Fibroblast of skin of right quadriceps (primary cell): ENCODE results near the gene MUC5B.
"Not testable (repeated sequence)": the region's sequence is repeated elsewhere in the genome, so short reads cannot be mapped to it uniquely, and the experiment has no call there.

ENCODE experiments used
- DNase-seq: peaks from one replicate; pipeline ENCODE4 v3.0.0-alpha.2; 2013

The MUC5B gene, protein sequence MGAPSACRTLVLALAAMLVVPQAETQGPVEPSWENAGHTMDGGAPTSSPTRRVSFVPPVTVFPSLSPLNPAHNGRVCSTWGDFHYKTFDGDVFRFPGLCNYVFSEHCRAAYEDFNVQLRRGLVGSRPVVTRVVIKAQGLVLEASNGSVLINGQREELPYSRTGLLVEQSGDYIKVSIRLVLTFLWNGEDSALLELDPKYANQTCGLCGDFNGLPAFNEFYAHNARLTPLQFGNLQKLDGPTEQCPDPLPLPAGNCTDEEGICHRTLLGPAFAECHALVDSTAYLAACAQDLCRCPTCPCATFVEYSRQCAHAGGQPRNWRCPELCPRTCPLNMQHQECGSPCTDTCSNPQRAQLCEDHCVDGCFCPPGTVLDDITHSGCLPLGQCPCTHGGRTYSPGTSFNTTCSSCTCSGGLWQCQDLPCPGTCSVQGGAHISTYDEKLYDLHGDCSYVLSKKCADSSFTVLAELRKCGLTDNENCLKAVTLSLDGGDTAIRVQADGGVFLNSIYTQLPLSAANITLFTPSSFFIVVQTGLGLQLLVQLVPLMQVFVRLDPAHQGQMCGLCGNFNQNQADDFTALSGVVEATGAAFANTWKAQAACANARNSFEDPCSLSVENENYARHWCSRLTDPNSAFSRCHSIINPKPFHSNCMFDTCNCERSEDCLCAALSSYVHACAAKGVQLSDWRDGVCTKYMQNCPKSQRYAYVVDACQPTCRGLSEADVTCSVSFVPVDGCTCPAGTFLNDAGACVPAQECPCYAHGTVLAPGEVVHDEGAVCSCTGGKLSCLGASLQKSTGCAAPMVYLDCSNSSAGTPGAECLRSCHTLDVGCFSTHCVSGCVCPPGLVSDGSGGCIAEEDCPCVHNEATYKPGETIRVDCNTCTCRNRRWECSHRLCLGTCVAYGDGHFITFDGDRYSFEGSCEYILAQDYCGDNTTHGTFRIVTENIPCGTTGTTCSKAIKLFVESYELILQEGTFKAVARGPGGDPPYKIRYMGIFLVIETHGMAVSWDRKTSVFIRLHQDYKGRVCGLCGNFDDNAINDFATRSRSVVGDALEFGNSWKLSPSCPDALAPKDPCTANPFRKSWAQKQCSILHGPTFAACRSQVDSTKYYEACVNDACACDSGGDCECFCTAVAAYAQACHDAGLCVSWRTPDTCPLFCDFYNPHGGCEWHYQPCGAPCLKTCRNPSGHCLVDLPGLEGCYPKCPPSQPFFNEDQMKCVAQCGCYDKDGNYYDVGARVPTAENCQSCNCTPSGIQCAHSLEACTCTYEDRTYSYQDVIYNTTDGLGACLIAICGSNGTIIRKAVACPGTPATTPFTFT (N-terminal part only)

DNA sequence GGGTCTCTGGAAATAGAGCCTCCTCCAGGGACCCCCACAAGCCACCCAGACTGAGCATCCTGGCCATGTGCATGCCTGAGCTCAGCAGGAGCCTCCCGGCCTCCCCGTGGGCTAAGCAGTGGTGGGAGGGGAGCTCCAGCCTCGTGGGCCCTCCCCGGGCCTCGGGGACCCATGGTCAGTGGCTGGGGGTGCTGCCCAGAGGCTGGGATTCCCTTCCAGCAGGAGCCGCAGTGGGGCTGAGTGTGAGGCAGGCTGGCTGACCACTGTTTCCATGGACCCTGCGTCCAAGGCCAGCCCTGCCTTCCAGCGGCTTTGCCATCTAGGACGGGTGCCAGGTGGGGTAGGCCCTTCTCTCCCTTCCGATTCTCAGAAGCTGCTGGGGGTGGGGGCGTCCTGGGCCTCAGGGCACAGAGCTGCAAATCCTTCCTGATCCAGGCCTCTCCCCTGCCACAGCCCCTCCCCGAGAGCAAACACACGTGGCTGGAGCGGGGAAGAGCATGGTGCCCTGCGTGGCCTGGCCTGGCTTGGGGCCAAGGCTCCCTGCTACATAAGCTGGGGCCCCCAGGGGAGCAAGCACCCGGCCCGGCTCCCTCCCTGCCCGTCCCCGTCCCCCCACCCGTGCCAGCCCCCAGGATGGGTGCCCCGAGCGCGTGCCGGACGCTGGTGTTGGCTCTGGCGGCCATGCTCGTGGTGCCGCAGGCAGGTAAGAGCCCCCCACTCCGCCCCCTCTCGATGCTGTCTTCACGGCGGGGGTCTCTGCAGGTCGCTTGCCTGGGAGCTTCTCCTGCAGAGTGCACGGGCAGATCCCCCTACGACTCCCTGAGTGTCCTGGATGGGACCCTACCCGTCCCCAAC is at the start of gene MUC5B:
Gene MUC5B (plus strand): TSS at position 576 of the 855 bp plus-strand sequence. CDS start 58 bp downstream, at position 634.
- no peak for DNase-seq

DNA sequence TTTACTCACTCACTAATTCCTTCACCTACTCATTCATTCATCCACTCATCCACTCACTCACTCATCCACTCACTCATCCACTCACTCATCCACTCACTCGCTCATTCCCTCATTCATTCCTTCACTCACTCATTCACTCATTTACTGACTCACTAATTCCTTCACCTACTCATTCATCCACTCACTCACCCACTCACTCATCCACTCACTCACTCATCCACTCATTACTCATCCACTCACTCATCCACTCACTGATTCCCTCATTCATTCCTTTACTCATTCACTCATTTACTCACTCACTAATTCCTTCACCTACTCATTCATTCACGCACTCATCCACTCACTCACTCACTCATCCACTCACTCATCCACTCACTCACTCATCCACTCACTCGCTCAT is 49.5 kb upstream of the MUC5B start:
- not testable (repeated sequence) for DNase-seq

DNA sequence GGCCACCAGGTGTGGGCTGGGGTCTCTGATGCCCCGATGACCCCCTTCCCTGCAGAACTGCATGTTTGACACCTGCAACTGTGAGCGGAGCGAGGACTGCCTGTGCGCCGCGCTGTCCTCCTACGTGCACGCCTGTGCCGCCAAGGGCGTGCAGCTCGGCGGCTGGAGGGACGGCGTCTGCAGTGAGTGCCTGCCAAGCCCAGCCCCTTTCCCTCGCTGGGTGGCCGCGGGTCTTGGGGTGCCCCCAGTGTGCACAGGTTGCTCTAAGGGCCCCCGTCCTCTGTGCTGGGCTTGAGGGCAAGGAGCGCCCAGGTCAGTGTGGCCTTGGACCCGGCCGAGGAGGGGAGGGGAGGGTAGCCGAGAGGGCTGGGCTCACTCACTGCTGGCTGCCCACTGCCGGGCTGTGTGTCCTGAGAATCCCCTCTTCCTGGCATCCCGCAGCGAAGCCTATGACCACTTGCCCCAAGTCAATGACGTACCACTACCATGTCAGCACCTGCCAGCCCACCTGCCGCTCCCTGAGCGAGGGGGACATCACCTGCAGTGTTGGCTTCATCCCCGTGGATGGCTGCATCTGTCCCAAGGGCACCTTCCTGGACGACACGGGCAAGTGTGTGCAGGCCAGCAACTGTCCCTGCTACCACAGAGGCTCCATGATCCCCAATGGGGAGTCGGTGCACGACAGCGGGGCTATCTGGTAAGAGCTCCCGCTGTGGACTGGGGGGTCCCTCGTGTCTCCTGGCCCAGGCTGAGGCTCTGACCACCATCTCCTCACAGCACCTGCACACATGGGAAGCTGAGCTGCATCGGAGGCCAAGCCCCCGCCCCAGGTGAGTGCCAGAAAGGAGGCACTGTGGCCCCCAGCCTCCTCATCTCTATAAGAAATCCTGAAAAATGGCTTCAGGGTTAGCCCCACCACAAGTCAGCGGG is 48.2 kb upstream of the MUC5B start:
- no peak for DNase-seq

DNA sequence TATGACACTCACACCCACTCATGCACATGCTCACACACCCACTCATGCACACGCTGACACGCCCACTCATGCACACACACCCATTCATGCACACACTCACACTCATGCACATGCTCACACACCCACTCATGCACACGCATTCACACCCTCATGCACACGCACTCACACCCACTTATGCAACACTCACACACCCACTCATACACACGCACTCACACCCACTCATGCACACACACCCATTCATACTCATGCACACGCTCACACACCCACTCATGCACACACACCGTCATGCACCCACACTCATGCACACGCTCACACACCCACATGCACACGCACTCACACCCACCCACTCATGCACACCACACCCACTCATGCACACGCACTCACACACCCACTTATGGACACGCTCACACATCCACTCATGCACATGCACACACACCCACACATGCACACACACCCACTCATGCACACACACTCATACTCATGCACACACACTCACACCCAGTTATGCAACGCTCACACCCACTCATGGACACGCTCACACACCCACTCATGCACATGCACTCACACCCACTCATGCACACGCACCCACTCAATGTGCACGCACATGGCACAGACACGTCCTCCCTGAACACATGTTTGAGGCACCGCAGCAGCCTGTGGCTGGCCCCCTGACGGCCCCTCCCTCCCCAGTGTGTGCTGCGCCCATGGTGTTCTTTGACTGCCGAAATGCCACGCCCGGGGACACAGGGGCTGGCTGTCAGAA is 47.2 kb upstream of the MUC5B start:
- DNase-seq, result no peak

DNA sequence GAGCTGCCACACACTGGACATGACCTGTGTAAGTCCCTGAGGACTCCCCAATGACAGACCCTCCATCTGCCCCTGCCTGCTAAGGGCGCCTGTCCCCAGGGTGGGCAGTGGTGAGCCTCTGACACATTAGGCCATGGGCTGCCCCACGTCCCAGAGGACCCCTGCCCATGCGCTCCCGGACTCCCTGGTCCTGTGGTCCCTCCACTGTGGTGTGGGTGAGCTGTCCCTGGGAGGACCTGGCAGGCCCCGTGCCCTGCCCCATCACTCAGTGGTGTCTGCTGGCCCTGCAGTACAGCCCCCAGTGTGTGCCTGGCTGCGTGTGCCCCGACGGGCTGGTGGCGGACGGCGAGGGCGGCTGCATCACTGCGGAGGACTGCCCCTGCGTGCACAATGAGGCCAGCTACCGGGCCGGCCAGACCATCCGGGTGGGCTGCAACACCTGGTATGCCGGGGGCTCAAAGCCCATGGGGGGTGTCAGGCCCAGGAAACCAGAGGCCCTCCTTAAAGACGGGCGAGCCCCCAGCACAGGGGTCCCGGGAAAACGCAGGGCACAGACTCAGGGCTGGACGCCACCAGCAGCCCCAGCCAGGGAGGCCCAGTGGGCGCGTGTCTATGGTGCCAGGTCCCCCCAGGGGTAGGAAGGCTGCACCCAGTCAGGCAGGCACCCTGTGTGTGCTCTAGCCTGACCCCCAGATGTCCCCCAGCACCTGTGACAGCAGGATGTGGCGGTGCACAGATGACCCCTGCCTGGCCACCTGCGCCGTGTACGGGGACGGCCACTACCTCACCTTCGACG is 46.4 kb upstream of the MUC5B start:
- DNase-seq, result no peak

DNA sequence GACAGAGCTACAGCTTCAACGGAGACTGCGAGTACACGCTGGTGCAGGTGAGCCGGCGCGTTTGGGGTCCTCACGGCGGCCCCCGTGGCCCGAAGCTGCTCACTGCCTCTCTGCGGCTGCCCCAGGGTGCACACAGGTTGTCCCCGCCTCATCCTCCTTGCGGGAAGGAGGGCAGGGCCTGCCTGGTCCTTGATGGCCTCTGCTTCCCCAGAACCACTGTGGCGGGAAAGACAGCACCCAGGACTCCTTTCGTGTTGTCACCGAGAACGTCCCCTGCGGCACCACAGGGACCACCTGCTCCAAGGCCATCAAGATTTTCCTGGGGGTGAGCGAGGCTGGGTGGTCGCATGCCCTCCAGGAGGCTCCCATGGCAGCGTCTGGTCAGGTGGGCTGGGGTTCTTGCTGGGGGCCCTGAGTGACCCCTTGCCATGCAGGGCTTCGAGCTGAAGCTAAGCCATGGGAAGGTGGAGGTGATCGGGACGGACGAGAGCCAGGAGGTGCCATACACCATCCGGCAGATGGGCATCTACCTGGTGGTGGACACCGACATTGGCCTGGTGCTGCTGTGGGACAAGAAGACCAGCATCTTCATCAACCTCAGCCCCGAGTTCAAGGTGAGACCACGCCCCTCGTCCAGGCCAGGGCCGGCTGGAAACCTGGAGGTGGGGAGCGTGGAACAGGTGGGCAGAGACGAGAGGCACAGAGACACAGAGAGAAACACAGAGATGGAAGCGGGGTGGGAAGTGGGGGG is 45.7 kb upstream of the MUC5B start:
- DNase-seq, result no peak

DNA sequence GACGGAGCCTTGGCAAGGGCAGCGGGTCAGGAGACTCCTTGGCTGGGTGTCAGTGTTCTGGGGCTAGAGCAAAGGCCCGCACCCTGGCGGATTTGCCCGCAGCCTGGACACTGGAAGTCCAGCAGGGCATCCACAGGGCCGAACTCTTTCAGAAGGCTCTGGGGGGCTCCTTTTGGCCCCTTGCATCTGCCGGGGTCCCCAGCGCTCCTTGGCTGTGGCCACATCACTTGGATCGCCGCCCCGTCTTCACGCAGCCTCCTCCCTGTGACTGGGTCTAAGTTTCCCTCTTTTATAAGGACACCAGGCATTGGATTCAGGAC is 45.1 kb upstream of the MUC5B start:
- no peak for DNase-seq

DNA sequence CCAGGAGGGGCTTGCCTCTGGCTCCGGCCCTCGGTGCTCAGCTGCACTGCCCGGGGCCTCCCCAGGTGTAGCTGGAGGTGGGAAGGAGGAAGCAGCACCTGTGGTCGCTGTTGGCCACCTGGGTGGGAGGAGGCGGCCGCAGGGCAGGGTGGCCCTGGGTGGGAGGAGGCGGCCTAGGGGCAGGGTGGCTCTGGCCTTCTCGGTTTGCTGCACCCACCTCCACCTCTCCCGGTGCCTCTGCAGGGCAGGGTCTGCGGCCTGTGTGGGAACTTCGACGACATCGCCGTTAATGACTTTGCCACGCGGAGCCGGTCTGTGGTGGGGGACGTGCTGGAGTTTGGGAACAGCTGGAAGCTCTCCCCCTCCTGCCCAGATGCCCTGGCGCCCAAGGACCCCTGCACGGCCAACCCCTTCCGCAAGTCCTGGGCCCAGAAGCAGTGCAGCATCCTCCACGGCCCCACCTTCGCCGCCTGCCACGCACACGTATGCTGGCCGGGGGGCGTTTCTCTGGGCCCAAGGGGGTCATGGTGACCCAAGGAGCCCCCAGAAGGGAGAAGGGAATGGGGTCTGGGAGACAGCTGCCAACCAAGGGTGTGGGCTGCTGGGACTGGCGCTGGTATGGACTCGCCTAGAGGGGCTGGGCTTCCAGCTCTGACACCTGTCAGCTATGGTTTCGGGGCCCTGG is 44.5 kb upstream of the MUC5B start:
- no peak for DNase-seq

DNA sequence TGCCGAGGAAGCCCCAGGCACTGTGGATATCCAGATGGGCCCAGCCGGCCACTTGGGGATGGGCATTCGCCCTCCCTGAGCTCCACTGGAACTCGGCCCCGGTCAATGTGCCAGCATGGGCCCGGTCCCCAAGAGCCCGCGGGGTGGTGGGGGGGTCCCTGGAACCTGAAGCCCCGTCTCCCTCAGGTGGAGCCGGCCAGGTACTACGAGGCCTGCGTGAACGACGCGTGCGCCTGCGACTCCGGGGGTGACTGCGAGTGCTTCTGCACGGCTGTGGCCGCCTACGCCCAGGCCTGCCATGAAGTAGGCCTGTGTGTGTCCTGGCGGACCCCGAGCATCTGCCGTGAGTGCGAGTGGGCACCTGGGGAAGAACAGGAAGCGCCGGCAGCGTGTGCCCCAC is 44.0 kb upstream of the MUC5B start:
- DNase-seq, result no peak

DNA sequence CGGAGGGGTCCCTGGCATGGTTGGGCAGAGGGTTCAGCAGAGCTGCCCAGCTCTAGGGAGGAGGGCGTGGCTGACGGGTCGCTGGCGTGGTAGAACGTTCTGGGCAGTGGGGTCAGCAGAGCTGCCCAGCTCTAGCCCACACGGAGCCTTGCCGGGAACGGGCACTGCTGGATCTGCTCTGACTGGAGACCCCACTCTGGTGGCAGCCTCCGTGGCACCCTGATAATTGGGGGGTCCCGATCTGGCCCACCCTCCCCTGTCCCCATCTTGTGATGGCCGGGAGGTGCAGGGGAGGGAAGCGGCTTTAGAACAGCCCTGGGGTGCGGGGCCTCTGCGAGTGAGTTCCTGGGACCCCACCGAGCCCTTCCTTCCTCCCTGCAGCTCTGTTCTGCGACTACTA is 43.2 kb upstream of the MUC5B start:
- no peak for DNase-seq

DNA sequence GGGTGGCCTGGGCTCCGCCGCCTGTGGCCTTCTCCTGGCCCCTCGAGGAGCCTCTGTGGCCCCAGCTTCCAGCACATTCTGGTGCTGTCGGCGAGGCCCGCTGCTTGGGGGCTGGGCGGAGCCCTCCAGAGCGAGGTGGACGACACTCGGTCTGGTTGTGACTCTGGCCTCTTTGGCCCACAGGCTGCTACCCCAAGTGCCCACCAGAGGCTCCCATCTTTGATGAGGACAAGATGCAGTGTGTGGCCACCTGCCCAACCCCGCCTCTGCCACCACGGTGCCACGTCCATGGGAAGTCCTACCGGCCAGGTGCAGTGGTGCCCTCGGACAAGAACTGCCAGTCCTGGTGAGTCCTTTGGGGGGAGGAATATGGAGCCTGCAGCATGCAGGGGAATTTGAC is 42.7 kb upstream of the MUC5B start:
- no peak for DNase-seq

DNA sequence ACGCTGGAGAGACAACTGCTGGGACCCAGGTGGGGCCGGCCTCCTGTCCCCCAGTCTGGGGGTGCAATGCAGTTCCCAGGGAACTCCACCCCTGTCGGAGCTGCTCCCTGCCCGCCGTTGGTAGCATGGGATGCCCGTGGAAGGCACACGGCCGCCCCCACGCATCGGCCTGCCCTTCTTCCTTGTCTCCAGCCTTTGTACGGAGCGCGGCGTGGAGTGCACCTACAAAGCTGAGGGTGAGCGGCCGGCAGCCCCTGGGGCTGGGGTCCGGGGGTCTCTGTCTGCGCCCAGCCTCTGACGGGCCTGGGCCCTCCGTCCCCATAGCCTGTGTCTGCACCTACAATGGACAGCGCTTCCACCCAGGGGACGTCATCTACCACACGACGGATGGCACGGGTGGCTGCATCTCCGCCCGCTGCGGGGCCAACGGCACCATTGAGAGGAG is 41.9 kb upstream of the MUC5B start:
- no peak for DNase-seq

DNA sequence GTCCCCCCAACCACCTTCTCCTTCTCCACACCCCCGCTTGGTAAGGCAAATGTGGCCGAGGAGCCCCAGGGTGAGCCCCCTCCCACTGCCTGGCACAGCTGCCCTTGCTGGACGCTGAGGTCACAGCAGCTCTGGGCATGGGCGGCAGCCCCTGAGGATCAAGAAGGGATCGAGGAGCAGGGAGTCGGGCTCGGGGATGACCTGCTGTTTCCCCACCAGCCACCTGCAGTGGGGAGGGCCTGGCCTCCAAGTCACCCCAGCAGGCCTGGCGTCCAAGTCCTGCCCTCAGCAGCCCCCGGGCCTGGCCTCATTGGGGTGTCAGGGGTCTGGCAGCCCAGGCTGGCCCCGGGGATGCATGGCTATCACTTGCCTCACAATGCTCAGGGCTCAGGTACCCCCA is 41.4 kb upstream of the MUC5B start:
- DNase-seq, result no peak

DNA sequence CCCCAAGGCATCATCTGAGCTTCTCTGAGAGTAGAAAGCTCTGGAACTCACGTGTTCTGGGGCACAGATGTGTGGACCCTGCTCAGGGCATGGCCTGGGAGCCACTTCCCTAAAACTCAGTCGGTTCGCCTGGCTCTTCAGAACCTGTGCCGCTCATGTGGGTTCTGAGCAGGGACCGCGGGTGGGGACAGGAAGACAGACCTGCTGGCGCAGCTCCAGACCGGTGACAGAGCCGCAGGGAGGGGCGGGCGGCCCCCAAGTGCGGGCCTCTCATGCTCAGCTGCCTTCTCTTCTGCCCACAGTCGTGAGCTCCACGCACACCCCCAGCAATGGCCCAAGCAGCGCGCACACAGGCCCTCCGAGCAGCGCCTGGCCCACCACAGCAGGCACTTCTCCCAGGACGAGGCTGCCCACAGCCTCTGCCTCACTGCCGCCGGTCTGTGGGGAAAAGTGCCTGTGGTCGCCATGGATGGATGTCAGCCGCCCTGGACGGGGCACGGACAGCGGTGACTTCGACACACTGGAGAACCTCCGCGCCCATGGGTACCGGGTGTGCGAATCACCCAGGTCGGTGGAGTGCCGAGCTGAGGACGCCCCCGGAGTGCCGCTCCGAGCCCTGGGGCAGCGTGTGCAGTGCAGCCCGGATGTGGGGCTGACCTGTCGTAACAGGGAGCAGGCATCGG is 40.9 kb upstream of the MUC5B start:
- DNase-seq, result no peak

DNA sequence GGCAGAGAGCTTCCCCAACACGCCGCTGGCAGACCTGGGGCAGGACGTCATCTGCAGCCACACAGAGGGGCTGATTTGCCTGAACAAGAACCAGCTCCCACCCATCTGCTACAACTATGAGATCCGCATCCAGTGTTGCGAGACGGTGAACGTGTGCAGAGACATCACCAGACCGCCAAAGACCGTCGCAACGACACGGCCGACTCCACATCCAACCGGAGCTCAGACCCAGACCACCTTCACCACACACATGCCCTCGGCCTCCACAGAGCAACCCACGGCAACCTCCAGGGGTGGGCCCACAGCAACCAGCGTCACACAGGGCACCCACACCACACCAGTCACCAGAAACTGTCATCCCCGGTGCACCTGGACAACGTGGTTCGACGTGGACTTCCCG is 38.7 kb upstream of the MUC5B start:
- not testable (repeated sequence) for DNase-seq

DNA sequence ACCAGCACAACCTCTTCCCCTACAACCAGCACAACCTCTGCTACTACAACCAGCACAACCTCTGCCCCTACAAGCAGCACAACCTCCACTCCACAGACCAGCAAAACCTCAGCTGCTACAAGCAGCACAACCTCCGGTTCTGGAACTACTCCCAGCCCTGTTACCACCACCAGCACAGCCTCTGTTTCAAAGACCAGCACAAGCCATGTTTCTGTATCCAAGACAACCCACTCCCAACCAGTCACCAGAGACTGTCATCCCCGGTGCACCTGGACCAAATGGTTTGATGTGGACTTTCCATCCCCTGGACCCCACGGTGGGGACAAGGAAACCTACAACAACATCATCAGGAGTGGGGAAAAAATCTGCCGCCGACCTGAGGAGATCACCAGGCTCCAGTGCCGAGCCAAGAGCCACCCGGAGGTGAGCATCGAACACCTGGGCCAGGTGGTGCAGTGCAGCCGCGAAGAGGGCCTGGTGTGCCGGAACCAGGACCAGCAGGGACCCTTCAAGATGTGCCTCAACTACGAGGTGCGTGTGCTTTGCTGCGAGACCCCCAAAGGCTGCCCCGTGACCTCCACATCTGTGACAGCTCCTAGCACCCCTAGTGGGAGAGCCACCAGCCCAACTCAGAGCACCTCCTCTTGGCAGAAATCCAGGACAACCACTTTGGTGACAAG is 34.3 kb upstream of the MUC5B start:
- DNase-seq, result not testable (repeated sequence)

DNA sequence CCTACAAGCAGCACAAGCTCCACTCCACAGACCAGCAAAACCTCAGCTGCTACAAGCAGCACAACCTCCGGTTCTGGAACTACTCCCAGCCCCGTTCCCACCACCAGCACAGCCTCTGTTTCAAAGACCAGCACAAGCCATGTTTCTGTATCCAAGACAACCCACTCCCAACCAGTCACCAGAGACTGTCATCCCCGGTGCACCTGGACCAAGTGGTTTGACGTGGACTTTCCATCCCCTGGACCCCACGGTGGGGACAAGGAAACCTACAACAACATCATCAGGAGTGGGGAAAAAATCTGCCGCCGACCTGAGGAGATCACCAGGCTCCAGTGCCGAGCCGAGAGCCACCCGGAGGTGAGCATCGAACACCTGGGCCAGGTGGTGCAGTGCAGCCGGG is 33.0 kb upstream of the MUC5B start:
- DNase-seq, result not testable (repeated sequence)
